Small intestine (tissue), 7 donors: ENCODE results near the gene MARCHF11. TPM values are rescaled to one million over a fixed set of nuclear protein-coding genes. Genes with fewer than 3 reads are reported as not detected.

Source experiments
- DNase-seq, 2 donors: peaks; one replicate each; pipeline versions ENCODE4 v3.0.0 to v3.0.0-alpha.2; 2013
- FAIRE-seq: peaks from 2 replicates; lab custom pipeline; 2012; peaks lifted over from hg19 to GRCh38; lab: Jason Lieb, UNC
- H3K27ac ChIP-seq, 3 donors: one replicate each; pipeline ENCODE4 v1.5.1; 2013; ENCODE audit warnings: low read length in 2 of 3, mild to moderate bottlenecking in 2 of 3, control low read depth in 1 of 3, inconsistent platforms in 1 of 3, low read depth in 1 of 3, moderate library complexity in 1 of 3
- H3K27me3 ChIP-seq, 3 donors: one replicate each; pipeline ENCODE4 v1.6.1; 2013; ENCODE audit warnings: low read length in 3 of 3, inconsistent platforms in 1 of 3; ENCODE audit not compliant: control insufficient read depth in 3 of 3, insufficient read depth in 3 of 3
- H3K36me3 ChIP-seq, 3 donors: one replicate each; pipeline ENCODE4 v1.6.1; 2013; ENCODE audit warnings: low read length in 3 of 3, inconsistent platforms in 1 of 3, low read depth in 1 of 3, mild to moderate bottlenecking in 1 of 3, moderate library complexity in 1 of 3; ENCODE audit not compliant: control insufficient read depth in 3 of 3, insufficient read depth in 2 of 3
- H3K4me1 ChIP-seq, 3 donors: one replicate each; pipeline ENCODE4 v1.6.1; 2013; ENCODE audit warnings: low read length in 2 of 3, inconsistent platforms in 1 of 3, low read depth in 1 of 3, mild to moderate bottlenecking in 1 of 3, moderate library complexity in 1 of 3; ENCODE audit not compliant: control insufficient read depth in 3 of 3, insufficient read depth in 2 of 3
- H3K4me3 ChIP-seq, 3 donors: one replicate each; pipeline ENCODE4 v1.5.1; 2013; ENCODE audit warnings: low read length in 3 of 3, control low read depth in 1 of 3, inconsistent platforms in 1 of 3, low read depth in 1 of 3, mild to moderate bottlenecking in 1 of 3, moderate library complexity in 1 of 3
- H3K9me3 ChIP-seq, 2 donors: one replicate each; pipeline ENCODE4 v1.6.1; 2013; ENCODE audit warnings: low read depth in 1 of 2, low read length in 1 of 2; ENCODE audit not compliant: control insufficient read depth in 2 of 2, insufficient read depth in 1 of 2
- WGBS, 3 donors: extraction: QIAGEN DNeasy Blood & Tissue Kit; methylation state at CpG; one replicate each; pipeline ENCODE4 v1.1.7; 2013; 5-methylcytosine and 5-hydroxymethylcytosine counted together
- polyA plus RNA-seq, 4 donors: library from polyadenylated mRNA; stranded (reverse) in 3 of 4; unstranded in 1 of 4; fragments of 200-250 nt in 3 of 4; fragments of 120-200 nt in 1 of 4; gene quantifications; one replicate each; pipeline versions ENCODE4 v1.2.1 to v1.2.3, GENCODE V29; 2013
- donor health status: healthy with polysubstance abuse.
- donor health status: control.
- donor health status: control.
- donor health status: Bipolar disorder and iron deficiency.
- donor health status: healthy.

Gene MARCHF11
- polyA plus RNA-seq, 4 donors, result 0.06 to 0.13 TPM; not detected in 2

- Histone ChIP-seq H3K27me3 (no peaks in the 10 kb centered on the region), H3K36me3 (no peaks in the 10 kb centered on the region), H3K27ac (no peak overlapping the region), H3K4me3 (no peak overlapping the region), H3K9me3 (peaks cover 0 to 8% of the 10 kb centered on the region in 2 donors), H3K4me1 (no peaks in the 10 kb centered on the region)
- no peak for DNase-seq
- FAIRE-seq, result no peak
- 55 to 80% (median 69%) methylated on average over 3 of the region's 3 CpGs for WGBS, 3 donors
Measured at GRCh38 chr5:16140417-16140816, 39.2 kb downstream of the MARCHF11 start.

- FAIRE-seq (no peak), DNase-seq (no peak)
- H3K4me1 ChIP-seq, result no peaks in the 10 kb centered on the region
- H3K4me3 ChIP-seq, result no peak overlapping the region
- H3K9me3 ChIP-seq, result peaks cover 0 to 8% of the 10 kb centered on the region in 2 donors
- no peaks in the 10 kb centered on the region for H3K27me3 ChIP-seq
- H3K27ac ChIP-seq, result no peak overlapping the region
- no peaks in the 10 kb centered on the region for H3K36me3 ChIP-seq
Measured at GRCh38 chr5:16137177-16137576, 42.4 kb downstream of the MARCHF11 start.

GRCh38 chr5:16135506-16135905, 44.1 kb downstream of the MARCHF11 start:
- FAIRE-seq (no peak), DNase-seq (no peak)
- Histone ChIP-seq H3K36me3 (no peaks in the 10 kb centered on the region), H3K4me1 (no peaks in the 10 kb centered on the region), H3K9me3 (peaks cover 0 to 8% of the 10 kb centered on the region in 2 donors), H3K4me3 (no peak overlapping the region), H3K27me3 (no peaks in the 10 kb centered on the region), H3K27ac (no peak overlapping the region)
- 67 to 76% (median 74%) methylated on average over 3 of the region's 3 CpGs for WGBS, 3 donors

- Histone ChIP-seq H3K36me3 (no peaks in the 10 kb centered on the region), H3K4me1 (no peaks in the 10 kb centered on the region), H3K4me3 (no peak overlapping the region), H3K9me3 (peaks cover 0 to 8% of the 10 kb centered on the region in 2 donors), H3K27ac (no peak overlapping the region), H3K27me3 (no peaks in the 10 kb centered on the region)
- no peak for DNase-seq
- WGBS, 3 donors, result 63 to 76% (median 75%) methylated on average over 1 of the region's 1 CpG
- no peak for FAIRE-seq
Measured at GRCh38 chr5:16135003-16135402, 44.6 kb downstream of the MARCHF11 start.

GRCh38 chr5:16134204-16134603, 45.4 kb downstream of the MARCHF11 start:
- H3K36me3 ChIP-seq, result no peaks in the 10 kb centered on the region
- 73 to 80% (median 77%) methylated on average over 3 of the region's 3 CpGs for WGBS, 3 donors
- DNase-seq, result no peak
- H3K4me3 ChIP-seq, result no peak overlapping the region
- no peaks in the 10 kb centered on the region for H3K27me3 ChIP-seq
- H3K4me1 ChIP-seq, result no peaks in the 10 kb centered on the region
- H3K27ac ChIP-seq, result no peak overlapping the region
- peaks cover 0 to 8% of the 10 kb centered on the region in 2 donors for H3K9me3 ChIP-seq
- FAIRE-seq, result no peak

- DNase-seq (no peak), FAIRE-seq (no peak)
- no peaks in the 10 kb centered on the region for H3K4me1 ChIP-seq
- WGBS, 3 donors, result 80 to 89% (median 85%) methylated on average over 5 of the region's 5 CpGs
- H3K36me3 ChIP-seq, result no peaks in the 10 kb centered on the region
- H3K9me3 ChIP-seq, result no peaks in the 10 kb centered on the region
- no peaks in the 10 kb centered on the region for H3K27me3 ChIP-seq
- no peak overlapping the region for H3K27ac ChIP-seq
- no peak overlapping the region for H3K4me3 ChIP-seq
Measured at GRCh38 chr5:16131878-16132277, 47.7 kb downstream of the MARCHF11 start.

- no peak for FAIRE-seq
Measured at GRCh38 chr5:16128944-16129343, 50.6 kb downstream of the MARCHF11 start.

GRCh38 chr5:16127865-16128544, 51.6 kb downstream of the MARCHF11 start:
- H3K4me1 ChIP-seq, result no peaks in the 10 kb centered on the region
- H3K27me3 ChIP-seq, result no peaks in the 10 kb centered on the region
- no peaks in the 10 kb centered on the region for H3K36me3 ChIP-seq
- 45 to 61% (median 52%) methylated on average over 4 of the region's 4 CpGs for WGBS, 3 donors
- FAIRE-seq (no peak), DNase-seq (no peak)
- H3K27ac ChIP-seq, result no peak overlapping the region
- H3K9me3 ChIP-seq, result no peaks in the 10 kb centered on the region
- no peak overlapping the region for H3K4me3 ChIP-seq

More at GRCh38 chr5:16128944-16129343, 50.6 kb downstream of the MARCHF11 start:
- H3K4me3 ChIP-seq, result no peak overlapping the region
- WGBS, 3 donors, result 72 to 82% (median 80%) methylated on average over 5 of the region's 5 CpGs
- DNase-seq, result no peak
- H3K4me1 ChIP-seq, result no peaks in the 10 kb centered on the region
- no peaks in the 10 kb centered on the region for H3K36me3 ChIP-seq
- H3K27me3 ChIP-seq, result no peaks in the 10 kb centered on the region
- H3K27ac ChIP-seq, result no peak overlapping the region
- H3K9me3 ChIP-seq, result no peaks in the 10 kb centered on the region

GRCh38 chr5:16120579-16120978, 59.0 kb downstream of the MARCHF11 start:
- 70 to 86% (median 83%) methylated on average over 3 of the region's 3 CpGs for WGBS, 3 donors
- no peaks in the 10 kb centered on the region for H3K4me1 ChIP-seq
- H3K9me3 ChIP-seq, result no peaks in the 10 kb centered on the region
- H3K36me3 ChIP-seq, result no peaks in the 10 kb centered on the region
- no peaks in the 10 kb centered on the region for H3K27me3 ChIP-seq
- no peak overlapping the region for H3K4me3 ChIP-seq
- DNase-seq, result no peak
- no peak for FAIRE-seq
- H3K27ac ChIP-seq, result no peak overlapping the region
